ENCODE data around the gene KDM4C.

KDM4C gene

GRCh38 chr9:7125231-7125630, 367.5 kb downstream of the KDM4C start:
- no peak overlapping the region for H3K4me3 ChIP-seq (ENCODE audit: low read depth, low read length)

DNA sequence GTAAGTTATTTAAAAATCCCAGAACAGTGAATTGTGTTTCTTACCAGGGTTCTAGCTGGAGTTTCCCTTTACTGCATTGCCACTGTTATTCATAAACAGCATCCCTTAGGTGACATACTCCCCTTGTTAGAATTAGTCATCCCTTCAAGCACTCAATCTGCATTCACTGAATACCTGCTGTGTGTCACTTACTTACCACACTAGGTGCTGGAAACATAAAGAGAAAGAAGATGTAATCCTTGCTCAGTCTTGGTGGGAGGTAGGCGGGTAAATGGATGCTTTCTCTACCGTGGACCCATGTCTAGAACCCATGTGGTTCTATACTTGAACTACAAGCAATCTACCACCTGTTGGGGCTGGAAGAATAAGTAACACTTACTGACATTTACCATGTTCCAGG, 371.6 kb downstream of the KDM4C start:
- H3K4me3 ChIP-seq (ENCODE audit: low read depth, low read length): no peak overlapping the region

GRCh38 chr9:7130266-7130820, 372.6 kb downstream of the KDM4C start:
- no peak overlapping the region for H3K4me3 ChIP-seq (ENCODE audit: low read depth, low read length)

DNA sequence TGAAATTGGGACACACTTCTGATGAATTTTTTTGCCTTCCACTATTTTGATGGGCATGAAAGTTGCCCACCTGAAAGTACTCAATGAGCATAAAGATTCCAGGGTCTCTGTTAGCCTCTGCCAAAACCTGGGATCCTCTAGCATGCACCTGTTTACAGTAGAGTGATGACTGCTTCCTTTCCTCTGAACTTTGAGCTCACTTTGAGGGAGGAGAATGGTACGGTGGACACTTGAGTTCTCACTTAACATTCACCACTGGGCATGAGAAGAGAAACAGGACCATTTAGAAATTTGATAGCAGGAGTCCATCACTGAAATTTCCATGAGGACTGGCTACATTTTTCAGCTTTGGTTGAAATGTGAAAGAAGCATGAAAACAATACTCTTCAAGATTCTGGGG, 374.8 kb downstream of the KDM4C start:
- H3K4me3 ChIP-seq (ENCODE audit: low read depth, low read length): no peak overlapping the region

GRCh38 chr9:7135735-7136134, 378.0 kb downstream of the KDM4C start:
- H3K4me3 ChIP-seq (ENCODE audit: low read depth, low read length): no peak overlapping the region

GRCh38 chr9:7137040-7137439, 379.3 kb downstream of the KDM4C start:
- H3K4me3 ChIP-seq (ENCODE audit: low read depth, low read length): no peak overlapping the region

GRCh38 chr9:7137571-7137970, 379.8 kb downstream of the KDM4C start:
- H3K4me3 ChIP-seq (ENCODE audit: low read depth, low read length): no peak overlapping the region

DNA sequence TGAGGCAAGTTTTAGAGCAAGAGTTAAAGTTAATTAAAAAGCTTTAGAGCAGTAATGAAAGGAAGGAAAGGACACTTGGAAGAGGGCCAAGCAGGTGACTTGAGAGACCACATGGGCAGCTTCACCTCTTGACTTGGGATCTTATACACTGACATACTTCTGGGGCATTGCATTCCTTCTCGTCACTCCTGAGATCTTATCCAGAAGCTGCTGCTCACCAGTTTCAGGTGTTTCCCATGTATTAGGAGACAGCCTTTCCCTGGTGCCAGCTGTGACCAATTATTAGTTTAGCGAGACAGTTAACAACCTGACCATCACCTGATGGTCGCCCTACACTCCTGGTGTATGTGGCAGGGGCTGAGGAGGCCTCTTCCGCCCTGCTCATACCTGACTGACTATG, 382.1 kb downstream of the KDM4C start:
- H3K4me3 ChIP-seq (ENCODE audit: low read depth, low read length): no peak overlapping the region

DNA sequence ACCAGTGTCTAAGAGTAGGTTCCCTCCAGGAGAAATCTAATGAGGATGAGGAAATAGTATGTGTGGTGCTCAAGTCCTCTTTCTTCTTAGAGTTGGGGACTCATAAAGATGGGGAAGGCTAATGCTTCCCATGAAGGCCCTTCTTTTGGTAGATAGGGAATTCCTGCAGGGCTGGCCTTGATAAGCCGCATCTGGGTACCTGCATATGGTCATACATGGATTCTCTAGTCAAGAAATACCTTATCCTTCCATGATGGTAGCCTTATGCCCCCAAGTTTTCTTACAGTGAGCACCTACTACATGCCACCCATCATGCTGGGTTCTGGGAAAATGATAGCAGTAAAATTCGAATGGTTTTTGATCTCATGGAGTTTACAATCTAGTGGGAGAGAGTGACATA, 382.6 kb downstream of the KDM4C start:
- H3K4me3 ChIP-seq (ENCODE audit: low read depth, low read length): no peak overlapping the region

DNA sequence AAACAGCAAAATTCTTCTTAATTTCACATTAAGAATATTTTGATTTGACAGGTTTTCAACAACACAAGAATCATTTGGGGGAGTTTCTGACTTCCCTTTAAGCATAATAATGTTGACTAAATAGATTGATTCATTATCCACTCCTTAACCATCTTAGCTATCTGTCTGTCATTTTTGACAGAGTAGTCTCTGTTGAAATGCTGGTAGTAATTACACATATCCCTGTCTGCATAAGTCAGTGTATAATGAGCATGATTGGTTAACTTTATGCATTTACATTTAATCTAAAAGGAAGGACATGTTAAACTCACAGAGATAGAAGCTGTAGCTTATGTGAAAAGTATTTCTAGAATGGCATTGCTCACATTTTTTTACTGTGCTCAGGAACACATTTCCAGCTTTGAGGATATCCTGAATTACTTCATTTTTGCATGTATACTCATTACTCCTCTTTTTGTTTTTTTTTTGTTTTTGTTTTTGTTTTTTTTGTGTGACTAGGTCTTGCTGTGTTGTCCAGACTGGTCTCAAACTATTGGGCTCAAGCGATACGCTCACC, 385.9 kb downstream of the KDM4C start:
- H3K4me3 ChIP-seq (ENCODE audit: low read depth, low read length): no peak overlapping the region

DNA sequence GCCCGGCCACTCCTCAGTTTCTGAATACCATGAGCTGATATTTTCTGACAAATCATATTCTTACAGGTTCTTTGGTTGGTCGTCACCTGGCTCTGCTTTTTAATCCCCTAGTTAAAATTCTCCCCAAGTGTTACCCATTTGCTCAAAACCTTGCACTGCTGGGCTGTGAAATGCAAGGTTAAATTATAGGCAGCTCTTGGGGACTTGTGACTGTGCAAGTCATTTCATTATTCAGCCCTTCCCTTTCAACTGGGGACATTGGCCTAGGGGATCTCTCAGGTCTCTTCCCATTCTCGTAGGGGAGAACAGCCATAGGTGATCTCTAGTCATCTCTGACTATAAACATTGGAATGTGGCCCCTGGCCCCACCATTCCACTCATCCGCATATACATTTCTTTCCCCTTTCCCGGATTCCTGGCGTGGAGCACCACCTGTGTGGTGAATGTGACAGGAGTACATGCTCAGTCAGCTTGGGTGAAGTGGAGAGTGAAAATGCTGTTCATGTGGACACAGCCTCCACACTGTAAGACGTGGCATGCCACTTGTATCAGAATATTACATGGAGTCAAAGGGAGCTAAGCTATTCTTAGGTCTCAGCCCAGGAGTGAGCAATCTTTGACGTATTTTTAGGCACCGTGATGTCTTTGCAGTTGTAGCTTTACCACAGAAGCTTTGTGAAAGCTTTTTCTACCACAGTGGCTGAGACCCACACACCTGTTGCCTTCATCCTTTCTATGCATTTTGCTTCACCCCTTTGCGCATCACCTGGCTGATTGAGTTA, 386.7 kb downstream of the KDM4C start:
- no peak overlapping the region for H3K4me3 ChIP-seq (ENCODE audit: low read depth, low read length)

GRCh38 chr9:7145361-7146069, 387.7 kb downstream of the KDM4C start:
- no peak overlapping the region for H3K4me3 ChIP-seq (ENCODE audit: low read depth, low read length)

DNA sequence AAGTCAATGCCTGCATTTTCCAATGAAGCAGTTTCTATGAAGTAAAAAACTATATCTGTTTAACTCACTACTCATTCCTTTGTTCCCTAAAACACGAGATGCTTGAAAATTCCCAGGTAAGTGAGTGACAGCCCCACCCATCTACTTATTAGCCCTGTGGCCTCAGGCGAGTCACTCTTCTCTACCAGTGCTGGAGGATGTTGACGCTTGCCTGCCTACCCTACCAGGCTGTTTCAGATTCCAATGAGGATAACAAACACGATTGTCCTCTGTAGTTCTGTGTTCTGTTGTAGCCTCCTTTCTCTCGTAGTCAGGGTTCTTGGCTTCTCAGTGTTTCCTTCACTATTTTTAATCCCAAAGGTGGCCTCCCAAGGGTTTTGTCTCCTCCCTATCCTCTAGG, 388.8 kb downstream of the KDM4C start:
- no peak overlapping the region for H3K4me3 ChIP-seq (ENCODE audit: low read depth, low read length)

DNA sequence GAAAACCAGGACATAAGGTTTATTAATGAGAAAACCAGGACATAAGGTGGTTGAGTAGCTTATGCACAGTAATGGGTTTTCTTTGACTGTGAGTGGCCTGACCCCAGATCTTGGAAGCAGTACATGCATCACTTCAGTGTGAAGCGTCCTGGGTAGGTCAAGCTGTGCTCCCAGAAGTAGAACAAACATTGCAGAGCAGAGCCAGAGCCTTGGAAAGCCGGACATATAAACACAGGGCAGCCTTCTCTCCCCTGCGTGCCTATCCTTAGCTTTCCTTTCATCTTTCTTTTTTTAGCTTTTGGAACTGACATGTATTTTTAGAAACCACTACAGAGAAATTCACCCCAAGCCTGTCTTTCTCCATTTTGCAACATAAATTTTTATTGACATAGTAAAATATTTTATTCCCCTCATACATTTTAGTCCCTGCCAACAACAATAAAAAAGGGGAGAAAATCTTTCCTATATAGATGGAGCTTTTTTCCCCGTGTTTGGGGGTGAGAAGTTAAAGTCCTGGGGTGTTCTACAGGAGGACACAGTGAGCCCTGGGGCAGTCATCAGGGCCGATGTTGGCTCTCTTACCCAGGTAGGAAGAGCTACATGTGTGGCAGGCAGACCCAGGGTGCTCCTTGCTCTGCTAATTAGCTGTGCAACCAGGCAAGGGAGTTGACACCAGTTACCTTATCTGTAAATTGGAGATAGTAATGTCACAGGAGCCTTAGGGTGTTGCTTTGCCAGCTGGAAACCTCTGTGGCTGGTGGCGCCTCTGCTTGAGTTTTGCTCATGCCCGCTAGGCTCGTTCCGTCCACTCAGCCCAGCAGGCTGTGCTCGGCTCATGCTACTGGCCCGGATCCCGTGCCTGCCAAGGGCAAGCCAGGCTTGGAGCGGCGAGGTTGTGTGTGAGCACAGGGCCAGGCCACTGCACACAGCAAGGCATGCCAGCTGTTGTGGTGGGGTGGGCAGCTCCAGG, 389.6 kb downstream of the KDM4C start:
- H3K4me3 ChIP-seq (ENCODE audit: low read depth, low read length): no peak overlapping the region

GRCh38 chr9:7148243-7148765, 390.5 kb downstream of the KDM4C start:
- H3K4me3 ChIP-seq (ENCODE audit: low read depth, low read length): no peak overlapping the region

GRCh38 chr9:7149258-7149657, 391.5 kb downstream of the KDM4C start:
- no peak overlapping the region for H3K4me3 ChIP-seq (ENCODE audit: low read depth, low read length)

- no peak overlapping the region for H3K4me3 ChIP-seq (ENCODE audit: low read depth, low read length)
Measured at GRCh38 chr9:7150153-7150890, 392.5 kb downstream of the KDM4C start.

- no peak overlapping the region for H3K4me3 ChIP-seq (ENCODE audit: low read depth, low read length)
Measured at GRCh38 chr9:7153134-7153533, 395.4 kb downstream of the KDM4C start.

DNA sequence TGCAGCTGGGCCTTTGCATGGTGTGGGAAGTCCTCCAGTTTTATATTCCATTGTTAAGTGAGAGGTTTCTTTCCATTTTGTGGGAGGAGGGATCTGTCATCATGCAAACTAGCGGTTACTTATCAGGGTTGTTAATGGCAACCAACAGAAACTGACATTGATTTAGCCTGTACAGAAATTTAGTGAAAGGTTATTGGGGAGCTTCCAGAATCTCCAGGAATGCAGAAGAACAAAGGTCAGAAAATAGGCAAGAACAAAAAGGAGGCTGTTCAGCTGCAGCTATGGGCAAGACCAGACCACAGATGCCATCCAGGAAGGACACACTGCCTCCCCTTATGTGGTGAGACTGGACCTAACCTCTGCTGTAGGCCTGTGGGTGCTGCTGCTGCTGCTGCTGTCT, 395.8 kb downstream of the KDM4C start:
- H3K4me3 ChIP-seq (ENCODE audit: low read depth, low read length): no peak overlapping the region

Measured in iPS-11a (cell line).